CD14-positive monocyte (primary cell): ENCODE measurements around the gene CEP131. TPM values are rescaled to one million over a fixed set of nuclear protein-coding genes. Genes with fewer than 3 reads are reported as not detected.

Experiments
- DNase-seq, 3 donors: peaks; one replicate each; pipeline ENCODE4 v3.0.0-alpha.2; 2011 to 2022
- H2AFZ ChIP-seq: 2 replicates; pipeline ENCODE4 v1.6.0; 2012; ENCODE audit warnings: mild to moderate bottlenecking, low read depth, low read length, inconsistent platforms; ENCODE audit not compliant: insufficient read depth, poor library complexity, severe bottlenecking
- H3K27ac ChIP-seq, 2 donors: 1 replicate in 1 of 2; 2 replicates in 1 of 2; pipeline ENCODE4 v1.5.1; 2012 to 2013; ENCODE audit warnings: low read length in 2 of 2, control low read depth in 1 of 2, inconsistent platforms in 1 of 2, low read depth in 1 of 2, mild to moderate bottlenecking in 1 of 2
- H3K27me3 ChIP-seq, 2 donors: one replicate each; pipeline versions ENCODE4 v1.6.0 to v1.6.1; 2011 to 2013; ENCODE audit warnings: low read length in 2 of 2; ENCODE audit not compliant: control insufficient read depth in 2 of 2, insufficient read depth in 2 of 2
- H3K36me3 ChIP-seq, 2 donors: replicated peaks in 1 of 2; 1 replicate in 1 of 2; 2 replicates in 1 of 2; pipeline versions ENCODE4 v1.5.1 to v1.6.1; 2012 to 2013; ENCODE audit warnings: low read length in 2 of 2, control low read depth in 1 of 2, inconsistent platforms in 1 of 2, mild to moderate bottlenecking in 1 of 2; ENCODE audit not compliant: insufficient read depth in 2 of 2, control insufficient read depth in 1 of 2
- H3K4me1 ChIP-seq, 2 donors: 1 replicate in 1 of 2; 2 replicates in 1 of 2; pipeline versions ENCODE4 v1.5.1 to v1.6.1; 2012 to 2013; ENCODE audit warnings: low read length in 2 of 2, control low read depth in 1 of 2, inconsistent platforms in 1 of 2, mild to moderate bottlenecking in 1 of 2, moderate library complexity in 1 of 2; ENCODE audit not compliant: insufficient read depth in 2 of 2, control insufficient read depth in 1 of 2
- H3K4me2 ChIP-seq: replicated peaks from 2 replicates; pipeline ENCODE3; 2012; ENCODE audit warnings: low read length, moderate library complexity, mild to moderate bottlenecking; ENCODE audit not compliant: poor library complexity, severe bottlenecking; ENCODE audit errors: extremely low read depth
- H3K4me3 ChIP-seq, 3 experiments: fragments of 200-600 bp in 1 of 3; sonication (generic) in 1 of 3; replicated peaks in 1 of 3; 1 replicate in 2 of 3; 2 replicates in 1 of 3; pipeline ENCODE4 v1.5.1; 2011 to 2013; ENCODE audit warnings: low read length in 3 of 3, mild to moderate bottlenecking in 3 of 3, control low read depth in 2 of 3, low read depth in 2 of 3, inconsistent platforms in 1 of 3, moderate library complexity in 1 of 3
- H3K79me2 ChIP-seq: 2 replicates; pipeline ENCODE4 v1.6.0; 2012; ENCODE audit warnings: mild to moderate bottlenecking, control low read depth, inconsistent platforms, low read length, moderate library complexity; ENCODE audit not compliant: insufficient read depth
- H3K9ac ChIP-seq: 2 replicates; pipeline ENCODE4 v1.6.0; 2017; ENCODE audit warnings: low read length, mild to moderate bottlenecking; ENCODE audit not compliant: insufficient read depth, poor library complexity, severe bottlenecking
- H3K9me3 ChIP-seq, 2 donors: replicated peaks in 1 of 2; 1 replicate in 1 of 2; 2 replicates in 1 of 2; pipeline versions ENCODE4 v1.5.1 to v1.6.1; 2012 to 2013; ENCODE audit warnings: low read length in 2 of 2, control low read depth in 1 of 2; ENCODE audit not compliant: control insufficient read depth in 1 of 2, insufficient read depth in 1 of 2
- H4K20me1 ChIP-seq: 2 replicates; pipeline ENCODE4 v1.6.0; 2012; ENCODE audit warnings: mild to moderate bottlenecking, low read length, control low read depth, moderate library complexity; ENCODE audit not compliant: insufficient read depth
- H3K27ac Mint-ChIP-seq, 7 donors: one replicate each; pipeline ENCODE4 v1.8.0; 2020; ENCODE audit warnings: mild to moderate bottlenecking in 7 of 7, mixed read lengths in 7 of 7, moderate library complexity in 6 of 7, inconsistent platforms in 2 of 7
- H3K27me3 Mint-ChIP-seq, 3 donors: one replicate each; pipeline ENCODE4 v1.8.0; 2021 to 2022; ENCODE audit warnings: low read depth in 3 of 3, mild to moderate bottlenecking in 3 of 3, mixed read lengths in 3 of 3, moderate library complexity in 3 of 3, inconsistent platforms in 1 of 3
- H3K36me3 Mint-ChIP-seq, 2 donors: one replicate each; pipeline ENCODE4 v1.8.0; 2020; ENCODE audit warnings: mixed read lengths in 2 of 2, inconsistent platforms in 1 of 2, mild to moderate bottlenecking in 1 of 2
- H3K4me1 Mint-ChIP-seq: one replicate; pipeline ENCODE4 v1.8.0; 2020; ENCODE audit warnings: mild to moderate bottlenecking, mixed read lengths
- H3K4me3 Mint-ChIP-seq, 2 donors: one replicate each; pipeline ENCODE4 v1.8.0; 2020; ENCODE audit warnings: mild to moderate bottlenecking in 2 of 2, mixed read lengths in 2 of 2, moderate library complexity in 1 of 2
- H3K9me3 Mint-ChIP-seq, 7 donors: one replicate each; pipeline ENCODE4 v1.8.0; 2020 to 2022; ENCODE audit warnings: mixed read lengths in 7 of 7, mild to moderate bottlenecking in 6 of 7, moderate library complexity in 6 of 7, inconsistent platforms in 2 of 7
- CTCF ChIP-seq: fragments of 200-600 bp; IDR thresholded peaks from one replicate; pipeline ENCODE4 v1.8.0; 2022; ENCODE audit warnings: antibody characterized with exemption, mild to moderate bottlenecking
- WGBS: methylation state at CpG from one replicate; pipeline ENCODE4 v1.1.5; 2013; ENCODE audit warnings: missing lambda C conversion rate; ENCODE audit not compliant: insufficient coverage; 5-methylcytosine and 5-hydroxymethylcytosine counted together
- intact Hi-C, 2 donors: fragments of 100-400 bp; cut with micrococcal nuclease; formaldehyde crosslinking; loops; one replicate each; pipeline versions ENCODE4 v1.15.0 to v1.15.1; 2023
- polyA plus RNA-seq, 3 donors: library from polyadenylated mRNA; depleted of rRNA in 1 of 3; unstranded in 2 of 3; stranded (reverse) in 1 of 3; fragments of 300-500 nt in 2 of 3; fragments of >200 nt in 1 of 3; fragmentation: Illumina TruSeq in 2 of 3; gene quantifications; 1 replicate in 2 of 3; 2 replicates in 1 of 3; pipeline ENCODE4 v1.2.3, GENCODE V29; 2012 to 2021

Gene CEP131
- polyA plus RNA-seq, 3 donors, result 0.69 to 9.7 (median 1.0) TPM

GRCh38 chr17:81148986-81149533, 73.7 kb downstream of the CEP131 start:
- H3K36me3 Mint-ChIP-seq, result peaks cover 16 to 32% of the 10 kb centered on the region in 2 donors
- Histone ChIP-seq H3K27me3 (no peaks in the 10 kb centered on the region), H2AFZ (no peak overlapping the region), H3K4me2 (peak overlapping the region; percentile 55), H4K20me1 (no peaks in the 10 kb centered on the region), H3K27ac (peak overlapping the region; percentile 97 to 100), H3K36me3 (no peaks in the 10 kb centered on the region), H3K9me3 (no peaks in the 10 kb centered on the region), H3K4me1 (peaks cover 52 to 68% of the 10 kb centered on the region in 2 donors), H3K4me3 (peak overlapping the region in 1 of 3 experiments; percentile 55), H3K9ac (peak overlapping the region; percentile 92), H3K79me2 (peaks cover 36% of the 10 kb centered on the region)
- H3K27me3 Mint-ChIP-seq, result peaks cover 1 to 2% (median 2%) of the 10 kb centered on the region in 3 donors
- WGBS, result 60% methylated on average over 11 of the region's 14 CpGs
- H3K9me3 Mint-ChIP-seq, result peaks cover 0 to 4% (median 0%) of the 10 kb centered on the region in 7 donors
- no peak for TF ChIP-seq CTCF
- DNase-seq, result peak; percentile 89 to 92 (median 91)
- intact Hi-C loops, result no loop called here
- H3K4me3 Mint-ChIP-seq, result peak overlapping the region; percentile 55 to 60
- peak overlapping the region; percentile 91 to 100 (median 98) for H3K27ac Mint-ChIP-seq
- H3K4me1 Mint-ChIP-seq, result peaks cover 66% of the 10 kb centered on the region

GRCh38 chr17:81148571-81148970, 74.2 kb downstream of the CEP131 start:
- H2AFZ ChIP-seq, result no peak overlapping the region
- Mint-ChIP-seq H3K36me3 (peaks cover 16 to 34% of the 10 kb centered on the region in 2 donors), H3K9me3 (peaks cover 0 to 4% (median 0%) of the 10 kb centered on the region in 7 donors), H3K4me1 (peaks cover 66% of the 10 kb centered on the region), H3K27ac (peak overlapping the region in 4 of 7 donors; percentile 63 to 98 (median 86)), H3K4me3 (no peak overlapping the region), H3K27me3 (peaks cover 1 to 2% (median 2%) of the 10 kb centered on the region in 3 donors)
- H3K27ac ChIP-seq, result peak overlapping the region; percentile 27 to 100
- no peak overlapping the region for H3K4me3 ChIP-seq
- intact Hi-C loops, result no loop called here
- TF ChIP-seq CTCF, result no peak
- 96% methylated on average over 9 of the region's 15 CpGs for WGBS
- no peaks in the 10 kb centered on the region for H3K27me3 ChIP-seq
- no peaks in the 10 kb centered on the region for H3K9me3 ChIP-seq
- no peaks in the 10 kb centered on the region for H3K36me3 ChIP-seq
- peak overlapping the region; percentile 55 for H3K4me2 ChIP-seq
- H3K9ac ChIP-seq, result peak overlapping the region; percentile 92
- peaks cover 51 to 63% of the 10 kb centered on the region in 2 donors for H3K4me1 ChIP-seq
- H4K20me1 ChIP-seq, result no peaks in the 10 kb centered on the region
- H3K79me2 ChIP-seq, result peaks cover 36% of the 10 kb centered on the region
- no peak for DNase-seq
